ENCODE measurements around the gene FBLL1.

- TF ChIP-seq CTCF (IDR thresholded peaks at IDR 0.05) (no peak), POLR2A (IDR thresholded peaks at IDR 0.05) (no peak)
Observed at GRCh38 chr5:168531987-168532864, 3.1 kb downstream of the FBLL1 start.

Data from esophagus squamous epithelium (tissue), 4 donors.